Neural progenitor cell (in vitro differentiated cells): ENCODE data around the gene SFMBT1. TPM values are rescaled to one million over a fixed set of nuclear protein-coding genes. Genes with fewer than 3 reads are reported as not detected.

Experiments used
- DNase-seq: peaks from one replicate; pipeline ENCODE4 v3.0.0-alpha.2; 2016; ENCODE audit warnings: low spot score
- H2AFZ ChIP-seq: fragments of 200-600 bp; sonication (generic); replicated peaks from 2 replicates; pipeline ENCODE4 v1.6.1; 2016; ENCODE audit warnings: antibody characterized with exemption
- H3F3A ChIP-seq: fragments of 200-600 bp; sonication (generic); 2 replicates; pipeline ENCODE4 v1.6.1; 2016; ENCODE audit warnings: antibody characterized with exemption, low read depth
- H3K27ac ChIP-seq: fragments of 200-600 bp; sonication (generic); 2 replicates; pipeline ENCODE4 v1.5.1; 2016; ENCODE audit warnings: mild to moderate bottlenecking
- H3K27me3 ChIP-seq: fragments of 200-600 bp; sonication (generic); 2 replicates; pipeline ENCODE4 v1.6.1; 2016; ENCODE audit warnings: mild to moderate bottlenecking, moderate library complexity
- H3K36me3 ChIP-seq: fragments of 200-600 bp; sonication (generic); 2 replicates; pipeline ENCODE4 v1.5.1; 2016
- H3K4me1 ChIP-seq: fragments of 200-600 bp; sonication (generic); 2 replicates; pipeline ENCODE4 v1.6.1; 2016; ENCODE audit warnings: mixed run types
- H3K4me2 ChIP-seq: fragments of 200-600 bp; sonication (generic); 2 replicates; pipeline ENCODE4 v1.6.1; 2016
- H3K4me3 ChIP-seq: fragments of 200-600 bp; sonication (generic); 2 replicates; pipeline ENCODE4 v1.5.1; 2016
- H3K79me2 ChIP-seq: fragments of 200-600 bp; sonication (generic); 2 replicates; pipeline ENCODE4 v1.6.1; 2016; ENCODE audit warnings: low read depth
- H3K9ac ChIP-seq: fragments of 200-600 bp; sonication (generic); 2 replicates; pipeline ENCODE4 v1.6.1; 2016
- H3K9me3 ChIP-seq: fragments of 200-600 bp; sonication (generic); 2 replicates; pipeline ENCODE4 v1.5.1; 2016; ENCODE audit warnings: low read depth
- H4K20me1 ChIP-seq: fragments of 200-600 bp; sonication (generic); 2 replicates; pipeline ENCODE4 v1.6.1; 2016; ENCODE audit warnings: low read depth
- H3K27ac Mint-ChIP-seq: 3 replicates; pipeline ENCODE4 v1.8.0; 2021; ENCODE audit warnings: mixed read lengths
- H3K27me3 Mint-ChIP-seq: 2 replicates; pipeline ENCODE4 v1.8.0; 2022; ENCODE audit warnings: low read depth, mild to moderate bottlenecking, inconsistent platforms, moderate library complexity, mixed read lengths; ENCODE audit not compliant: insufficient read depth
- H3K36me3 Mint-ChIP-seq: 3 replicates; pipeline ENCODE4 v1.8.0; 2021; ENCODE audit warnings: mixed read lengths
- H3K4me1 Mint-ChIP-seq: 3 replicates; pipeline ENCODE4 v1.8.0; 2021; ENCODE audit warnings: mixed read lengths
- H3K4me3 Mint-ChIP-seq: 3 replicates; pipeline ENCODE4 v1.8.0; 2021; ENCODE audit warnings: mild to moderate bottlenecking, moderate library complexity, mixed read lengths
- H3K9me3 Mint-ChIP-seq: 3 replicates; pipeline ENCODE4 v1.8.0; 2020; ENCODE audit warnings: mixed read lengths
- EZH2 ChIP-seq: fragments of 200-600 bp; sonication (generic); IDR thresholded peaks from 2 replicates; pipeline ENCODE4 v1.6.1; 2017; ENCODE audit warnings: antibody characterized with exemption, mild to moderate bottlenecking, moderate library complexity
- EZH2phosphoT487 ChIP-seq: fragments of 200-600 bp; sonication (generic); IDR thresholded peaks from 2 replicates; pipeline ENCODE4 v1.6.1; 2017; ENCODE audit warnings: antibody characterized with exemption
- total RNA-seq: library from RNA; depleted of rRNA; stranded (reverse); fragments of >200 nt; gene quantifications from 2 replicates; pipeline ENCODE4 v1.2.3, GENCODE V29; 2015; ENCODE audit warnings: low replicate concordance
- TF ChIP-seq, protein P1 (sequence below): fragments of 200-600 bp; sonication (generic); IDR thresholded peaks from 2 replicates; pipeline ENCODE4 v1.5.1; 2017; ENCODE audit warnings: antibody characterized with exemption, mild to moderate bottlenecking

Gene SFMBT1
- total RNA-seq, 1 donor from 2014 or later: 18.5 TPM

DNA sequence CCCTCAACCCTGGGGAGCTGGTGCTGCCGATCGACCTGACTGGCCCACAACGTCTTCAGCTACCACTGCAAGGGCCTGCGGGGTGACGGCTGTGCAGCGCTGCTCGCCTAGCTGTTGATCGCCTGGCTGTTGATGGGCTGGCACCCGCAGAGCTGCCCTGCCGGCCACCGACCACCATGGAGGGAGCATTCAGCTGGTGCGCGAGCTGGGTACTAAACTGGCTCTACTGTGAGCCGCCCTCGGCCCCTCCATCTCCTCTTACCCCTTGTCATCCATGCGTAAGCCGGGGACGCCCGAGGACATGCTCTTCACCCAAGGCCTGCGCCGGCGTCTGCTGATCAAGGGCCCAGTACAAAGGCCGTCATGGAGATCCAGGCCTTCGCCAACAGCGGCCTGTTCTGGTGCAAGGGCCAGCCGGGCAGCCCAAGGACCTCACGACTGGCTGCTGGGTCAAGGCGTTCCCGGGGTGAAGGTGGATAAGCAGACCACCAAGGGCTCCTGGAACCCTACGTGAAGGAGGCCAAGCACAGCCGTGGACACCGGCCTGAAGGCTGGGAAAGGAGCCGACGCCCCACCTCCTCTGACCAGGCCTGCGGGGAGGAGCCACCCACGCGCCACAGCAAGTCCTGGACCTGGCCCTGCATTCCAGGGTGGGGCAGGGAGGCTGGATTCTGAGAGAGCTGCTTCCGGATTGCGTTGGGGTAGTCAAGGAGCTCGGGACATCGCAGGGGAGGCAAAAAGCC lies 46.9 kb downstream of the SFMBT1 start:
- H3K27me3 Mint-ChIP-seq: no peaks in the 10 kb centered on the region
- H3F3A ChIP-seq: no peaks in the 10 kb centered on the region
- H2AFZ ChIP-seq: no peak overlapping the region
- no peak overlapping the region for H3K9ac ChIP-seq
- H3K27ac Mint-ChIP-seq: no peak overlapping the region
- no peaks in the 10 kb centered on the region for H3K4me1 ChIP-seq
- H3K79me2 ChIP-seq: no peaks in the 10 kb centered on the region
- peaks cover 2% of the 10 kb centered on the region for H3K9me3 Mint-ChIP-seq
- no peaks in the 10 kb centered on the region for H3K27me3 ChIP-seq
- no peak overlapping the region for H3K4me2 ChIP-seq
- no peak overlapping the region for H3K27ac ChIP-seq
- H3K4me1 Mint-ChIP-seq: no peaks in the 10 kb centered on the region
- TF ChIP-seq, protein P1, sequence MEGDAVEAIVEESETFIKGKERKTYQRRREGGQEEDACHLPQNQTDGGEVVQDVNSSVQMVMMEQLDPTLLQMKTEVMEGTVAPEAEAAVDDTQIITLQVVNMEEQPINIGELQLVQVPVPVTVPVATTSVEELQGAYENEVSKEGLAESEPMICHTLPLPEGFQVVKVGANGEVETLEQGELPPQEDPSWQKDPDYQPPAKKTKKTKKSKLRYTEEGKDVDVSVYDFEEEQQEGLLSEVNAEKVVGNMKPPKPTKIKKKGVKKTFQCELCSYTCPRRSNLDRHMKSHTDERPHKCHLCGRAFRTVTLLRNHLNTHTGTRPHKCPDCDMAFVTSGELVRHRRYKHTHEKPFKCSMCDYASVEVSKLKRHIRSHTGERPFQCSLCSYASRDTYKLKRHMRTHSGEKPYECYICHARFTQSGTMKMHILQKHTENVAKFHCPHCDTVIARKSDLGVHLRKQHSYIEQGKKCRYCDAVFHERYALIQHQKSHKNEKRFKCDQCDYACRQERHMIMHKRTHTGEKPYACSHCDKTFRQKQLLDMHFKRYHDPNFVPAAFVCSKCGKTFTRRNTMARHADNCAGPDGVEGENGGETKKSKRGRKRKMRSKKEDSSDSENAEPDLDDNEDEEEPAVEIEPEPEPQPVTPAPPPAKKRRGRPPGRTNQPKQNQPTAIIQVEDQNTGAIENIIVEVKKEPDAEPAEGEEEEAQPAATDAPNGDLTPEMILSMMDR: no peak
- H3K4me3 Mint-ChIP-seq: no peak overlapping the region
- H4K20me1 ChIP-seq: no peaks in the 10 kb centered on the region
- H3K9me3 ChIP-seq: no peaks in the 10 kb centered on the region
- H3K36me3 ChIP-seq: no peaks in the 10 kb centered on the region
- no peak for DNase-seq
- no peak overlapping the region for H3K4me3 ChIP-seq
- peaks cover 9% of the 10 kb centered on the region for H3K36me3 Mint-ChIP-seq

DNA sequence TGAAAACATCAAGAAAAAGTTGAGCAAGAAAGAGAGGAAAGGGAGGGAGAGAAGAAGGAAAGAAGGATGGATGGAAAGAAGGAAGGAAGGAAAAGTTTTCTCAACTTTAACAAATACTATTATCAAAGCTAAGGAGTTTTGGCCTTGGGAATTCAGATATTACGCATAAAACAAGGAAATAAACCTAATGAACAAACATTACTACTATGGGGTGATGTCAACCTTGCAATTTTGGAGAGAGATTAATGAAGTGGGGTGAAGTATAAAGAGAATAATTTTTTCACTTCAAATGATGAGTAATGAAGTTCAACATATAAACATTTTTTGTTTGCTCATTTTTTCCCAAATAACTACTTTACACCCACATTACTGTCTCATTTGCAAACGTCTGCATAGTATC lies 55.2 kb downstream of the SFMBT1 start:
- Mint-ChIP-seq H3K36me3 (no peaks in the 10 kb centered on the region), H3K27me3 (no peaks in the 10 kb centered on the region), H3K27ac (no peak overlapping the region), H3K4me3 (no peak overlapping the region), H3K4me1 (no peaks in the 10 kb centered on the region), H3K9me3 (no peaks in the 10 kb centered on the region)
- Histone ChIP-seq H3K4me1 (no peaks in the 10 kb centered on the region), H4K20me1 (no peaks in the 10 kb centered on the region), H3K27ac (no peak overlapping the region), H3K36me3 (no peaks in the 10 kb centered on the region), H3K4me2 (no peak overlapping the region), H3K27me3 (no peaks in the 10 kb centered on the region), H3F3A (no peaks in the 10 kb centered on the region), H2AFZ (no peak overlapping the region), H3K79me2 (no peaks in the 10 kb centered on the region), H3K4me3 (no peak overlapping the region), H3K9me3 (no peaks in the 10 kb centered on the region), H3K9ac (peak overlapping the region; percentile 24)
- TF ChIP-seq, protein P1: no peak
- no peak for TF ChIP-seq EZH2
- TF ChIP-seq EZH2phosphoT487: no peak
- no peak for DNase-seq

DNA sequence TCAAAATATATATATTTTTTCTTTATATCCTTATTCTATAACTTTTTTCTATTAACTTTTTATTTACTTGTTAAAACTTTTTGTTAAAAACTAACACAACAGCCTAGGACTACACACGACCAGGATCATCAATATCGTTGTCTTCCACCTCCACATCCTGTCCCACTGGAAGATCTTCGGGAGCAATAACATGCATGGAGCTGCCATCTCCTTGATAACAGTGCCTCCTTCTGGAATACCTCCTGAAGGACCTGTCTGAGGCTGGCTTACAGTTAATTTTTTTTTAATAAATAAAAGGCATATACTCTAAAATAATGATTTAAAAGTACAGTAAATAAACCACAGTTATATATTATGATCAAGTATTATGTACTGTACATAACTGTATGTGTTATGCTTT lies 58.9 kb downstream of the SFMBT1 start:
- peaks cover 2% of the 10 kb centered on the region for H3K9me3 Mint-ChIP-seq
- Histone ChIP-seq H3K4me1 (no peaks in the 10 kb centered on the region), H3K27ac (no peak overlapping the region), H3K4me2 (no peak overlapping the region), H3K4me3 (no peak overlapping the region), H3K27me3 (no peaks in the 10 kb centered on the region), H3K79me2 (no peaks in the 10 kb centered on the region), H4K20me1 (no peaks in the 10 kb centered on the region), H3K9me3 (no peaks in the 10 kb centered on the region), H3K36me3 (no peaks in the 10 kb centered on the region), H3F3A (no peaks in the 10 kb centered on the region), H2AFZ (no peak overlapping the region), H3K9ac (no peak overlapping the region)
- H3K27me3 Mint-ChIP-seq: no peaks in the 10 kb centered on the region
- no peak overlapping the region for H3K4me3 Mint-ChIP-seq
- H3K36me3 Mint-ChIP-seq: no peaks in the 10 kb centered on the region
- DNase-seq: peak; percentile 14
- H3K27ac Mint-ChIP-seq: no peak overlapping the region
- no peaks in the 10 kb centered on the region for H3K4me1 Mint-ChIP-seq
- no peak for TF ChIP-seq EZH2
- TF ChIP-seq EZH2phosphoT487: no peak
- TF ChIP-seq, protein P1: peak; percentile 48
